ENCODE measurements around the gene BRD8. TPM values are rescaled to one million over a fixed set of nuclear protein-coding genes. Genes with fewer than 3 reads are reported as not detected.

The BRD8 gene
- total and polyA plus RNA-seq, 2 donors (not counting 3 experiments of a cell fraction or from before 2014, with no cell fraction given), result 38.2 to 73.7 TPM

- intact Hi-C loops (cut with micrococcal nuclease) (no loop called here), dilution Hi-C loops (cut with MboI; ENCODE audit: extremely low pct_ligation_motif_present, low sequenced_read_pairs) (no loop called here)
- DNase-seq (ENCODE audit: low read depth, low spot score), result no peak
- no peaks in the 10 kb centered on the region for H3K4me1 ChIP-seq (ENCODE audit: control insufficient read depth, extremely low read depth, insufficient read depth, low read length)
- TF ChIP-seq EZH2 (IDR thresholded peaks at IDR 0.05; ENCODE audit: borderline replicate concordance, low read depth, low read length, severe bottlenecking) (no peak), FOS (IDR thresholded peaks at IDR 0.05; ENCODE audit: borderline replicate concordance, insufficient read depth, low read length) (no peak), MAX (IDR thresholded peaks at IDR 0.05; ENCODE audit: insufficient read depth, insufficient read length) (no peak), GATA2 (IDR thresholded peaks at IDR 0.05; ENCODE audit: insufficient read depth, insufficient read length, low read depth, low read length) (no peak), POLR2AphosphoS5 (IDR thresholded peaks at IDR 0.05; ENCODE audit: insufficient read depth, low read depth, low read length) (no peak), MYC (IDR thresholded peaks at IDR 0.05; ENCODE audit: low read depth, low read length) (no peak), POLR2A (IDR thresholded peaks at IDR 0.05; ENCODE audit: low read depth, low read length) (no peak), JUN (IDR thresholded peaks at IDR 0.05; ENCODE audit: borderline replicate concordance, insufficient read depth, insufficient read length, low read depth) (no peak)
- TF ChIP-seq, protein P1, sequence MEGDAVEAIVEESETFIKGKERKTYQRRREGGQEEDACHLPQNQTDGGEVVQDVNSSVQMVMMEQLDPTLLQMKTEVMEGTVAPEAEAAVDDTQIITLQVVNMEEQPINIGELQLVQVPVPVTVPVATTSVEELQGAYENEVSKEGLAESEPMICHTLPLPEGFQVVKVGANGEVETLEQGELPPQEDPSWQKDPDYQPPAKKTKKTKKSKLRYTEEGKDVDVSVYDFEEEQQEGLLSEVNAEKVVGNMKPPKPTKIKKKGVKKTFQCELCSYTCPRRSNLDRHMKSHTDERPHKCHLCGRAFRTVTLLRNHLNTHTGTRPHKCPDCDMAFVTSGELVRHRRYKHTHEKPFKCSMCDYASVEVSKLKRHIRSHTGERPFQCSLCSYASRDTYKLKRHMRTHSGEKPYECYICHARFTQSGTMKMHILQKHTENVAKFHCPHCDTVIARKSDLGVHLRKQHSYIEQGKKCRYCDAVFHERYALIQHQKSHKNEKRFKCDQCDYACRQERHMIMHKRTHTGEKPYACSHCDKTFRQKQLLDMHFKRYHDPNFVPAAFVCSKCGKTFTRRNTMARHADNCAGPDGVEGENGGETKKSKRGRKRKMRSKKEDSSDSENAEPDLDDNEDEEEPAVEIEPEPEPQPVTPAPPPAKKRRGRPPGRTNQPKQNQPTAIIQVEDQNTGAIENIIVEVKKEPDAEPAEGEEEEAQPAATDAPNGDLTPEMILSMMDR (IDR thresholded peaks at IDR 0.05; ENCODE audit: extremely low read depth in 1 of 2, insufficient read depth in 1 of 2, low read depth in 1 of 2, low read length in 2 of 2), result no peak
- H3K36me3 ChIP-seq (ENCODE audit: control insufficient read depth in 2 of 2, extremely low read depth in 1 of 2, insufficient read depth in 2 of 2, low read length in 2 of 2), result peaks cover 48 to 76% of the 10 kb centered on the region in 2 experiments
- no peaks in the 10 kb centered on the region for H3K79me2 ChIP-seq (ENCODE audit: control insufficient read depth, insufficient read depth, low read length)
- H3K27me3 ChIP-seq (ENCODE audit: control insufficient read depth in 2 of 2, insufficient read depth in 2 of 2, low read length in 2 of 2), result no peaks in the 10 kb centered on the region
- no peak overlapping the region for H2AFZ ChIP-seq (ENCODE audit: low read depth, low read length)
- FAIRE-seq, result no peak
- H3K4me3 ChIP-seq (replicated peaks in 1 of 3; ENCODE audit: insufficient read depth in 1 of 3, low read depth in 1 of 3, low read length in 3 of 3), result no peak overlapping the region
- BruUV-seq (replicated peaks), result no TSS peak
- H3K27ac ChIP-seq (ENCODE audit: insufficient read depth, low read depth, low read length), result no peak overlapping the region
- H3K9me1 ChIP-seq (replicated peaks; ENCODE audit: control insufficient read depth, extremely low read depth, insufficient read depth, low read length), result no peaks in the 10 kb centered on the region
- H3K9ac ChIP-seq (replicated peaks; ENCODE audit: extremely low read depth, insufficient read depth, low read length), result no peak overlapping the region
- CTCF ChIA-PET, result no interaction called here
- H3K4me2 ChIP-seq (ENCODE audit: insufficient read depth, low read length), result no peak overlapping the region
- POLR2A ChIA-PET, result no interaction called here
- no peaks in the 10 kb centered on the region for H3K9me3 ChIP-seq (replicated peaks; ENCODE audit: control insufficient read depth, insufficient read depth, low read length)
- no peaks in the 10 kb centered on the region for H4K20me1 ChIP-seq (replicated peaks; ENCODE audit: control insufficient read depth, extremely low read depth, insufficient read depth, low read length)
Measured at GRCh38 chr5:138163721-138164120, 14.7 kb downstream of the BRD8 start.

Data from endothelial cell of umbilical vein (primary cell).